Ishikawa (cell line): Measurements from ENCODE around the gene VWA3B.

Experiments
- EP300 ChIP-seq: IDR thresholded peaks from 2 replicates; pipeline ENCODE4 v1.6.1; 2012; ENCODE audit warnings: borderline replicate concordance
- FOXM1 ChIP-seq: IDR thresholded peaks from 2 replicates; pipeline ENCODE4 v1.6.1; 2012; ENCODE audit warnings: low read depth, borderline replicate concordance
- MAX ChIP-seq: IDR thresholded peaks from 2 replicates; pipeline ENCODE4 v1.6.1; 2012
- NFIC ChIP-seq: IDR thresholded peaks from 2 replicates; pipeline ENCODE4 v1.6.1; 2012
- RAD21 ChIP-seq: IDR thresholded peaks from 2 replicates; pipeline ENCODE4 v1.6.1; 2012; ENCODE audit warnings: low read depth
- TEAD4 ChIP-seq: IDR thresholded peaks from 2 replicates; pipeline ENCODE4 v1.6.1; 2012
- YY1 ChIP-seq: IDR thresholded peaks from 2 replicates; pipeline ENCODE4 v1.6.1; 2012; ENCODE audit warnings: low read depth

GRCh38 chr2:98311090-98311489 is 224.1 kb downstream of the VWA3B start:
- no peak for TF ChIP-seq RAD21
- TF ChIP-seq FOXM1: no peak
- TF ChIP-seq TEAD4: no peak
- TF ChIP-seq NFIC: no peak
- TF ChIP-seq EP300: no peak
- no peak for TF ChIP-seq MAX
- TF ChIP-seq YY1: no peak
